Erythroblast (primary cell): ENCODE data around the gene ODAPH.

Source experiments
- GATA1 ChIP-seq: IDR thresholded peaks from 2 replicates; pipeline ENCODE4 v1.6.1; 2011; ENCODE audit warnings: low read depth, mild to moderate bottlenecking, control low read depth, low read length, moderate library complexity
- POLR2A ChIP-seq: IDR thresholded peaks from 2 replicates; pipeline ENCODE4 v1.6.1; 2011; ENCODE audit warnings: mild to moderate bottlenecking, low read length

DNA sequence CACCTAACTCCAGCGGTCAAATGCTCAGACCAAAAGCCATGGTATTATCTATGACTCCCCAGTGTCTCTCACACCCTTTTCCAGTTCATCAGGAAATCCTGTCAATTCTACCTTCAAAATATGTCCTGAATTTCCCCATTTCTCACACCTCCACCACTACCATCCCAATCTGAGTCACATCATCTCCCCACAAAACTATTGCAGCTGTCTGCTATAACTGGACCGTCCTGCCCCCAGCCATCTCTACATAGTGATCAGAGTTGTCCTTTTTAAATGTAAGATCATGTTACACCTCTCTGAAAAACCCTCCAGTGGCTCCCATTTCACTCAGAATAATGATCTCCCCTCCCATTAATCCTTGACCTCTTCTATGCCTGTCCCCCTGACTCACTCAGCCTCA lies 6.8 kb upstream of the ODAPH start:
- TF ChIP-seq POLR2A (no peak), GATA1 (no peak)
